Neural cell (in vitro differentiated cells): ENCODE measurements around the gene APOBEC3G.

ENCODE experiments used
- CTCF ChIP-seq: fragments of 450-650 bp; IDR thresholded peaks from 2 replicates; pipeline ENCODE4 v1.5.1; 2014; ENCODE audit warnings: antibody characterized with exemption, mild to moderate bottlenecking, moderate library complexity; ENCODE audit not compliant: poor library complexity, severe bottlenecking
- EZH2 ChIP-seq: fragments of 200-600, 300-800 bp; shearing (Covaris generic), sonication (generic); IDR thresholded peaks from 2 replicates; pipeline ENCODE4 v1.6.1; 2014; ENCODE audit warnings: antibody characterized with exemption, low read length, borderline replicate concordance, mild to moderate bottlenecking; ENCODE audit not compliant: insufficient read depth, poor library complexity, severe bottlenecking
- POLR2AphosphoS5 ChIP-seq: IDR thresholded peaks from 2 replicates; pipeline ENCODE4 v1.6.1; 2012
- REST ChIP-seq: IDR thresholded peaks from 2 replicates; pipeline ENCODE4 v1.6.1; 2012; ENCODE audit warnings: borderline replicate concordance

GRCh38 chr22:39027717-39028116 is 49.4 kb upstream of the APOBEC3G start:
- TF ChIP-seq CTCF: no peak
- no peak for TF ChIP-seq REST
- TF ChIP-seq POLR2AphosphoS5: no peak
- TF ChIP-seq EZH2: no peak
